HCT116 (cell line): ENCODE data around the gene HOXB13. TPM values are rescaled to one million over a fixed set of nuclear protein-coding genes. Genes with fewer than 3 reads are reported as not detected.
A peak's percentile ranks its signal among the peaks of the same experiment; 100 is the strongest.

Experiments used
- ATAC-seq: fragments of 200-7000 bp; cut with Tn5 transposase; 2 replicates; pipeline ENCODE4 v1.9.1; 2020; ENCODE audit warnings: mild to moderate bottlenecking, moderate library complexity
- BruUV-seq: library from RNA; stranded (reverse); fragments of 400-500 nt; replicated peaks from 2 replicates; lab custom pipeline; 2021; lab: Mats Ljungman, UMichigan
- CTCF ChIA-PET: fragments of 300-600 bp; sonication (Branson Sonifier 250); formaldehyde crosslinking; loops from one replicate; lab custom pipeline; 2021; ENCODE audit warnings: antibody characterized with exemption; lab: Charles Lee
- POLR2A ChIA-PET: fragments of 300-600, 350-600 bp; sonication (Branson Sonifier 250); formaldehyde crosslinking; loops from one replicate; lab custom pipeline; 2021; ENCODE audit warnings: antibody characterized with exemption; lab: Charles Lee
- RAD21 ChIA-PET, 2 experiments: fragments of 300-600 bp; sonication (Branson Sonifier 250); formaldehyde crosslinking; loops; one replicate each; lab custom pipeline; 2023; ENCODE audit warnings: low total read pairs in 2 of 2; ENCODE audit not compliant: uncharacterized antibody in 2 of 2, unreplicated experiment in 2 of 2, low non-redundant PET in 1 of 2; lab: Charles Lee
- DNase-seq: peaks from one replicate; pipeline ENCODE4 v3.0.0-alpha.2; 2010; ENCODE audit warnings: low read depth, low spot score
- H2AFZ ChIP-seq: fragments of 200-600 bp; shearing (Covaris generic), sonication (generic); 2 replicates; pipeline ENCODE4 v1.6.1; 2017; ENCODE audit warnings: low read depth, mixed run types, mixed read lengths, antibody characterized with exemption, low read length; ENCODE audit not compliant: poor library complexity, severe bottlenecking
- H3K27ac ChIP-seq: 2 replicates; pipeline ENCODE4 v1.5.1; 2012; ENCODE audit warnings: low read depth, low read length
- H3K27me3 ChIP-seq: fragments of 200-600 bp; sonication (generic); 2 replicates; pipeline ENCODE4 v1.6.1; 2016; ENCODE audit warnings: mixed run types, low read length, mixed read lengths; ENCODE audit not compliant: insufficient read depth
- H3K36me3 ChIP-seq, 2 experiments: fragments of 200-500 bp in 1 of 2; fragments of 200-600 bp in 1 of 2; sonication (Bioruptor generic) in 1 of 2; sonication (generic) in 1 of 2; 2 replicates each; pipeline versions ENCODE4 v1.5.1 to v1.6.1; 2014 to 2016; ENCODE audit warnings: low read length in 2 of 2, inconsistent platforms in 1 of 2, mixed read lengths in 1 of 2, mixed run types in 1 of 2; ENCODE audit not compliant: insufficient read depth in 2 of 2, control insufficient read depth in 1 of 2
- H3K4me1 ChIP-seq, 2 experiments: fragments of 200-600 bp in 1 of 2; sonication (generic) in 1 of 2; 2 replicates each; pipeline versions ENCODE4 v1.5.1 to v1.6.1; 2012 to 2017; ENCODE audit warnings: low read length in 2 of 2, inconsistent platforms in 1 of 2, mild to moderate bottlenecking in 1 of 2, mixed read lengths in 1 of 2, mixed run types in 1 of 2, moderate library complexity in 1 of 2; ENCODE audit not compliant: insufficient read depth in 2 of 2, control insufficient read depth in 1 of 2
- H3K4me2 ChIP-seq: fragments of 200-600 bp; sonication (generic); 2 replicates; pipeline ENCODE4 v1.6.1; 2017; ENCODE audit warnings: mixed run types, low read length, mixed read lengths
- H3K4me3 ChIP-seq, 2 experiments: fragments of 200-600 bp in 1 of 2; sonication (generic) in 1 of 2; replicated peaks in 1 of 2; 2 replicates each; pipeline ENCODE4 v1.5.1; 2011 to 2016; ENCODE audit warnings: low read length in 2 of 2, control low read depth in 1 of 2, low read depth in 1 of 2, mild to moderate bottlenecking in 1 of 2, mixed read lengths in 1 of 2, mixed run types in 1 of 2
- H3K79me2 ChIP-seq: fragments of 200-600 bp; sonication (generic); 2 replicates; pipeline ENCODE4 v1.6.1; 2017; ENCODE audit warnings: mild to moderate bottlenecking, mixed run types, low read length, moderate library complexity, mixed read lengths; ENCODE audit not compliant: insufficient read depth
- H3K9ac ChIP-seq: fragments of 200-600 bp; sonication (generic); 2 replicates; pipeline ENCODE4 v1.6.1; 2016; ENCODE audit warnings: low read length, mixed read lengths
- H3K9me2 ChIP-seq: fragments of 200-600 bp; sonication (generic), shearing (Covaris generic); 2 replicates; pipeline ENCODE4 v1.6.1; 2017; ENCODE audit warnings: mixed run types, mild to moderate bottlenecking, moderate library complexity; ENCODE audit not compliant: insufficient read depth
- H3K9me3 ChIP-seq, 2 experiments: fragments of 200-500 bp in 1 of 2; fragments of 200-600 bp in 1 of 2; sonication (Bioruptor generic) in 1 of 2; sonication (generic) in 1 of 2; 2 replicates each; pipeline ENCODE4 v1.6.1; 2014 to 2017; ENCODE audit warnings: low read length in 2 of 2, mixed read lengths in 2 of 2, inconsistent platforms in 1 of 2, low read depth in 1 of 2, mild to moderate bottlenecking in 1 of 2, mixed run types in 1 of 2, moderate library complexity in 1 of 2; ENCODE audit not compliant: control insufficient read depth in 1 of 2, insufficient read depth in 1 of 2
- H4K20me1 ChIP-seq: fragments of 200-600 bp; sonication (generic), shearing (Covaris generic); 2 replicates; pipeline ENCODE4 v1.6.1; 2017; ENCODE audit warnings: mixed run types, mild to moderate bottlenecking, moderate library complexity; ENCODE audit not compliant: insufficient read depth
- CBX3 ChIP-seq: IDR thresholded peaks from 2 replicates; pipeline ENCODE4 v1.6.1; 2012; ENCODE audit warnings: low read depth
- CEBPB ChIP-seq: IDR thresholded peaks from 2 replicates; pipeline ENCODE4 v1.6.1; 2012; ENCODE audit warnings: low read depth
- EGR1 ChIP-seq: IDR thresholded peaks from 2 replicates; pipeline ENCODE4 v1.6.1; 2012; ENCODE audit warnings: low read depth
- ELF1 ChIP-seq: IDR thresholded peaks from 2 replicates; pipeline ENCODE4 v1.6.1; 2012; ENCODE audit warnings: low read depth, borderline replicate concordance
- EZH2 ChIP-seq: fragments of 200-600 bp; sonication (generic); IDR thresholded peaks from 2 replicates; pipeline ENCODE4 v1.6.1; 2017; ENCODE audit warnings: antibody characterized with exemption, mixed run types
- EZH2phosphoT487 ChIP-seq: fragments of 200-600 bp; IDR thresholded peaks from 2 replicates; pipeline ENCODE4 v1.6.1; 2018; ENCODE audit warnings: antibody characterized with exemption, borderline replicate concordance
- JUND ChIP-seq: IDR thresholded peaks from 2 replicates; pipeline ENCODE4 v1.6.1; 2012
- RAD21 ChIP-seq: IDR thresholded peaks from 2 replicates; pipeline ENCODE4 v1.6.1; 2012; ENCODE audit warnings: low read depth, mild to moderate bottlenecking
- REST ChIP-seq: IDR thresholded peaks from 2 replicates; pipeline ENCODE4 v1.6.1; 2012; ENCODE audit warnings: low read depth
- SIN3A ChIP-seq: IDR thresholded peaks from 2 replicates; pipeline ENCODE4 v1.6.1; 2012; ENCODE audit warnings: low read depth
- SP1 ChIP-seq: IDR thresholded peaks from 2 replicates; pipeline ENCODE4 v1.6.1; 2012; ENCODE audit warnings: low read depth
- ZNF274 ChIP-seq: fragments of 200-500 bp; sonication (Bioruptor generic); IDR thresholded peaks from 2 replicates; pipeline ENCODE4 v1.6.1; 2014; ENCODE audit warnings: mild to moderate bottlenecking, low read depth, low read length, inconsistent platforms
- intact Hi-C: fragments of 100-400 bp; cut with micrococcal nuclease; formaldehyde crosslinking; loops from 2 replicates; pipeline ENCODE4 v1.10.0; 2022
- total RNA-seq: library from RNA; stranded (reverse); gene quantifications from one replicate; pipeline ENCODE4 v1.2.1, GENCODE V29; 2021; ENCODE audit not compliant: unreplicated experiment
- TF ChIP-seq, protein P1 (sequence below): IDR thresholded peaks from 2 replicates; pipeline ENCODE4 v1.6.1; 2012

The HOXB13 gene
- total RNA-seq, 1 experiment from 2014 or later, result 7.8 TPM

DNA sequence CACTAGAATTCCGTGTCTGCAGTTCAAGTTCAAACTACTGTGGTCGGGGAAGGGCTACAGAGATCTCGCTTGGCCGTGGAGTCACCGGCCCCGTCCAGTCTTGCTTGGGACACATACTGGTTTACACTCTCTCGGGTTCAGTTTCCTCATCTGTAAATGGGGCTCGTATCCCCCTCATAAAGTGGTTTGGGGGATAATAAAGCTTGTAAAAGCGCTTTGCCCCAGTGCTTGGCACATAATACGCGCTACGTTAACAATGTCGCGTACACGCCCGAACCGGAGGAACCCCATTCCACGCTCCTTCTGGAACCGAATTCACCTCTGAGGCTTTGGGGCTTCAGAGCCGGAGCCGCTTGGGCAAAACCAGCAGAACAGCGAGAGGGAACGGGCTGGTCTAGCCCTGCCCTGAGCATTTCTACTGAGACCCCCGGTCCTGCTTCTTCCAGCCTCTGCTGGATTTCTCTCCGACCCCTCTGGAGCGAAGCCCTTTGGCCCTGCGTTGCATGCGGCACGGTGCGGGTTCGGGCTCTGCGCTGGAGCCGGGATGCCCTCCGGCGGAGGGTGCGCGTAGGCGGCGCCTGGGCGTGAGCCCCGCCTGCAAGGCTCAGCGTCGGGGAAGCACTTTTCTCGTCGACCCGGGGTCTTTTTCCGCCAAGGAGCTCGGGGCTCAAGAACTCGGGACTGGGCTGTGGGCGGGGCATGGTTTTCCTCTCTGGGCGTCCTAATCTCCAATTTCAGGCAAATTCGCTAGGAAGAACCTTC is 26.1 kb upstream of the HOXB13 start:
- H3K9ac ChIP-seq, result no peak overlapping the region
- intact Hi-C loops, result no loop called here
- H3K36me3 ChIP-seq, result no peaks in the 10 kb centered on the region
- ChIA-PET CTCF (no interaction called here), POLR2A (no interaction called here), RAD21 (interaction anchor here in 1 of 2 experiments (0.6 kb wide), 1 partner anchor 26 kb away, joined by 4 read pairs; the partner anchor contains the start of gene HOXB13)
- H2AFZ ChIP-seq, result no peak overlapping the region
- 0 out of 2 replicates have a peak, but pooled peaks cover 6% of the 10 kb centered on the region for H3K27me3 ChIP-seq
- H4K20me1 ChIP-seq, result no peaks in the 10 kb centered on the region
- H3K9me3 ChIP-seq, result no peaks in the 10 kb centered on the region
- DNase-seq (no peak), ATAC-seq (no peak)
- BruUV-seq, result no TSS peak
- H3K9me2 ChIP-seq, result no peaks in the 10 kb centered on the region
- H3K4me1 ChIP-seq, result peaks cover 0 to 7% of the 10 kb centered on the region in 2 experiments; a peak in 1 of 4 replicates
- H3K4me2 ChIP-seq, result no peak overlapping the region
- H3K79me2 ChIP-seq, result no peaks in the 10 kb centered on the region
- no peak for TF ChIP-seq SIN3A
- TF ChIP-seq, protein P1, sequence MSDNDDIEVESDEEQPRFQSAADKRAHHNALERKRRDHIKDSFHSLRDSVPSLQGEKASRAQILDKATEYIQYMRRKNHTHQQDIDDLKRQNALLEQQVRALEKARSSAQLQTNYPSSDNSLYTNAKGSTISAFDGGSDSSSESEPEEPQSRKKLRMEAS, result no peak
- TF ChIP-seq ELF1, result no peak
- no peak for TF ChIP-seq JUND
- no peak for TF ChIP-seq EGR1
- no peak for TF ChIP-seq RAD21
- no peak overlapping the region for H3K27ac ChIP-seq
- H3K4me3 ChIP-seq, result no peak overlapping the region

DNA sequence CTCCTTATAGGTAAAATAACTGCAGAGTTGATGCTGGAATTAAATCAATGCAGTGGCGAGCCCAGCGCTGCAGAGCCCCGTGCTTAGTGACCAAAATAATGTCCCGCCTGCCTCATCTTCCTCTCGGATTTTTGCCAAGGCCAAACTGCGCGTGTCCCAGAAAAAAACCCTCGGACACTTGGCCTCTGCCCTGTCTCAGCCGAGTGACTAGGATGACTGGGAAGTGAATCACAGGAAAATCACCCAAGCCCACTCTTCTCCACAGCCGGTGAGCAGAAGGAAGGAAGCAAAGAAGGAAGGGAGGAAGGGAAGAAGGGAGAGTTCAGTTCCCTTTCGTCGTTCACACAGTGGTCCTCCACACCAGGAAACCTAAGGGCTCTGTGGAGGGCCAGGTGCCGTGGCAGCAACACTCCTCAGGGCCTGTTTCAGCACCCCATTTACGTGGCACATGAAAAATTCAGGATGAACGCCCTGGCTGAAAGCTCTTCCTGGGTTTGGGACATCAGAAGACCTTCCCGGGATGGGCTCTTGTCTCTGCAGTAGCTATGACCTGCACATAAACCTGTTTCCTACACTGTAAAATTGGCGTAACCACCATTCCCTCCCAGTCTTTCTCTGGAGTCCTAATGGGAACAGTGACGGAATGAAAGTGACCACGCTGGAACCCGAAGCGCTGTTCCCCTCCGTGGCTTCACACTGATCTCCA is 25.4 kb upstream of the HOXB13 start:
- no peaks in the 10 kb centered on the region for H3K9me2 ChIP-seq
- ChIA-PET POLR2A (no interaction called here), CTCF (no interaction called here), RAD21 (no interaction called here)
- no peak overlapping the region for H3K27ac ChIP-seq
- no peak overlapping the region for H2AFZ ChIP-seq
- BruUV-seq, result no TSS peak
- H4K20me1 ChIP-seq, result no peaks in the 10 kb centered on the region
- intact Hi-C loops, result no loop called here
- no peaks in the 10 kb centered on the region for H3K36me3 ChIP-seq
- ATAC-seq, result no peak
- H3K9me3 ChIP-seq, result no peaks in the 10 kb centered on the region
- H3K79me2 ChIP-seq, result no peaks in the 10 kb centered on the region
- H3K4me1 ChIP-seq, result peaks cover 0 to 7% of the 10 kb centered on the region in 2 experiments; a peak in 1 of 4 replicates
- peak overlapping the region; percentile 19; the same call in 1 of the 2 replicates for H3K4me2 ChIP-seq
- no peak overlapping the region for H3K4me3 ChIP-seq
- H3K9ac ChIP-seq, result no peak overlapping the region
- no peak for DNase-seq
- 0 out of 2 replicates have a peak, but pooled peaks cover 11% of the 10 kb centered on the region for H3K27me3 ChIP-seq
- no peak for TF ChIP-seq RAD21
- TF ChIP-seq ZNF274, result no peak
- no peak for TF ChIP-seq ELF1
- TF ChIP-seq, protein P1, result no peak
- no peak for TF ChIP-seq CEBPB
- TF ChIP-seq SP1, result no peak
- no peak for TF ChIP-seq JUND
- no peak for TF ChIP-seq EZH2phosphoT487
- no peak for TF ChIP-seq CBX3
- TF ChIP-seq EZH2, result no peak
- TF ChIP-seq REST, result no peak
- TF ChIP-seq SIN3A, result no peak
